Measurements from ENCODE around the gene MIEF1. TPM values are rescaled to one million over a fixed set of nuclear protein-coding genes. Genes with fewer than 3 reads are reported as not detected.

MIEF1 gene
- 10 to 100 TPM; 33.1 to 36.3 TPM for total RNA-seq
- long read RNA-seq, full-length matches to known transcripts, result 13 of 43 reads
- long read RNA-seq, partial matches to known transcripts, result 29 of 43 reads
- long read RNA-seq, other reads (novel, unspliced or antisense), result 1 of 43 reads

- DNase-seq, result peak; percentile 98 to 99
- intact Hi-C loops (cut with DNase I, micrococcal nuclease), result loop anchor here in 1 of 2 donors (10.0 kb wide), 1 partner anchor 97 kb away; no protein-coding TSS in a partner anchor
- ATAC-seq, result peak; percentile 96
Observed at GRCh38 chr22:39502109-39502788, at the start of gene MIEF1. Gene MIEF1 (plus strand): TSS chr22:39502290. CDS start chr22:39511295, 9,005 bp downstream.

- ATAC-seq, result no peak
- no peak for DNase-seq
- intact Hi-C loops (cut with DNase I, micrococcal nuclease), result no loop called here
Observed at GRCh38 chr22:39452740-39453040, 49.4 kb upstream of the MIEF1 start.

GRCh38 chr22:39453765-39454378, 48.2 kb upstream of the MIEF1 start:
- DNase-seq (no peak), ATAC-seq (no peak)
- intact Hi-C loops (cut with DNase I, micrococcal nuclease), result no loop called here

- no peak for DNase-seq
- intact Hi-C loops (cut with DNase I, micrococcal nuclease), result no loop called here
- ATAC-seq, result peak; percentile 88
Observed at GRCh38 chr22:39454385-39454871, 47.7 kb upstream of the MIEF1 start.

- intact Hi-C loops (cut with DNase I, micrococcal nuclease), result no loop called here
- DNase-seq (no peak), ATAC-seq (no peak)
Observed at GRCh38 chr22:39456522-39457197, 45.4 kb upstream of the MIEF1 start, which contains the start of gene MGAT3. Gene MGAT3 (plus strand): TSS chr22:39457012. CDS start chr22:39487348, 30,336 bp downstream.

GRCh38 chr22:39457198-39457555, 44.9 kb upstream of the MIEF1 start:
- intact Hi-C loops (cut with DNase I, micrococcal nuclease), result no loop called here
- no peak for ATAC-seq

GRCh38 chr22:39457556-39458443, 44.3 kb upstream of the MIEF1 start:
- DNase-seq, result no peak
- intact Hi-C loops (cut with DNase I, micrococcal nuclease), result no loop called here
- ATAC-seq, result no peak

More at GRCh38 chr22:39457198-39457555, 44.9 kb upstream of the MIEF1 start:
- no peak for DNase-seq

GRCh38 chr22:39458444-39459083, 43.5 kb upstream of the MIEF1 start:
- intact Hi-C loops (cut with DNase I, micrococcal nuclease), result no loop called here
- DNase-seq (no peak), ATAC-seq (no peak)

- intact Hi-C loops (cut with DNase I, micrococcal nuclease), result no loop called here
- no peak for DNase-seq
- ATAC-seq, result no peak
Observed at GRCh38 chr22:39459681-39460080, 42.4 kb upstream of the MIEF1 start.

GRCh38 chr22:39462443-39463221, 39.5 kb upstream of the MIEF1 start:
- DNase-seq, result no peak
- ATAC-seq, result no peak
- intact Hi-C loops (cut with DNase I, micrococcal nuclease), result no loop called here

- intact Hi-C loops (cut with DNase I, micrococcal nuclease), result no loop called here
- ATAC-seq, result no peak
Observed at GRCh38 chr22:39463277-39463676, 38.8 kb upstream of the MIEF1 start.

GRCh38 chr22:39463931-39464390, 38.1 kb upstream of the MIEF1 start:
- no peak for DNase-seq
- no peak for ATAC-seq

More at GRCh38 chr22:39463277-39463676, 38.8 kb upstream of the MIEF1 start:
- DNase-seq, result no peak

GRCh38 chr22:39466228-39467006, 35.7 kb upstream of the MIEF1 start:
- DNase-seq, result no peak
- peak; percentile 67 for ATAC-seq
- intact Hi-C loops (cut with DNase I, micrococcal nuclease), result no loop called here

More at GRCh38 chr22:39463931-39464390, 38.1 kb upstream of the MIEF1 start:
- intact Hi-C loops (cut with DNase I, micrococcal nuclease), result no loop called here

- ATAC-seq (no peak), DNase-seq (no peak)
- intact Hi-C loops (cut with DNase I, micrococcal nuclease), result no loop called here
Observed at GRCh38 chr22:39467390-39467895, 34.6 kb upstream of the MIEF1 start.

- intact Hi-C loops (cut with DNase I, micrococcal nuclease), result no loop called here
- ATAC-seq, result no peak
- no peak for DNase-seq
Observed at GRCh38 chr22:39468487-39469325, 33.4 kb upstream of the MIEF1 start.

- ATAC-seq, result no peak
- intact Hi-C loops (cut with DNase I, micrococcal nuclease), result no loop called here
- no peak for DNase-seq
Observed at GRCh38 chr22:39469326-39469680, 32.8 kb upstream of the MIEF1 start.
